OCI-LY3 (cell line): ENCODE data around the gene SULT1C4.

Source experiments
- H2AFZ ChIP-seq: fragments of 200-600, 300-600 bp; shearing (Covaris generic); 2 replicates; pipeline ENCODE4 v1.6.0; 2014; ENCODE audit warnings: antibody characterized with exemption, low read depth, low read length
- H3K27ac ChIP-seq: fragments of 200-600, 300-600 bp; sonication (generic); 2 replicates; pipeline ENCODE4 v1.5.1; 2014; ENCODE audit warnings: mild to moderate bottlenecking, low read length, moderate library complexity, mixed read lengths
- H3K27me3 ChIP-seq: fragments of 200-600, 300-600 bp; sonication (generic); 2 replicates; pipeline ENCODE4 v1.6.1; 2014; ENCODE audit warnings: low read depth, low read length, mixed read lengths
- H3K36me3 ChIP-seq: fragments of 200-600, 300-600 bp; sonication (generic); replicated peaks from 2 replicates; pipeline ENCODE3; 2014; ENCODE audit warnings: low read depth, low read length, mixed read lengths
- H3K4me1 ChIP-seq: fragments of 300-600, 200-600 bp; sonication (generic); 2 replicates; pipeline ENCODE4 v1.6.1; 2014; ENCODE audit warnings: low read length, mixed read lengths
- H3K4me2 ChIP-seq: fragments of 200-600, 300-600 bp; sonication (generic); 2 replicates; pipeline ENCODE4 v1.6.1; 2014; ENCODE audit warnings: low read length, mixed read lengths
- H3K4me3 ChIP-seq: fragments of 300-600, 200-600 bp; sonication (generic); 2 replicates; pipeline ENCODE4 v1.5.1; 2014; ENCODE audit warnings: antibody characterized with exemption, mild to moderate bottlenecking, low read length, moderate library complexity
- H3K79me2 ChIP-seq: fragments of 300-600, 200-600 bp; shearing (Covaris generic); 2 replicates; pipeline ENCODE4 v1.6.1; 2014; ENCODE audit warnings: mild to moderate bottlenecking, low read length, mixed read lengths
- H3K9ac ChIP-seq: fragments of 300-600, 200-600 bp; shearing (Covaris generic); 2 replicates; pipeline ENCODE4 v1.6.0; 2014; ENCODE audit warnings: mild to moderate bottlenecking, low read length, moderate library complexity
- H3K9me3 ChIP-seq: fragments of 200-600, 300-600 bp; shearing (Covaris generic); 2 replicates; pipeline ENCODE4 v1.6.1; 2014; ENCODE audit warnings: low read length, mixed read lengths; ENCODE audit not compliant: insufficient read depth
- H4K20me1 ChIP-seq: fragments of 200-600, 300-600 bp; sonication (generic); 2 replicates; pipeline ENCODE4 v1.6.1; 2016; ENCODE audit warnings: low read length, mixed read lengths; ENCODE audit not compliant: insufficient read depth
- CTCF ChIP-seq: fragments of 200-600, 300-600 bp; sonication (generic); IDR thresholded peaks from 2 replicates; pipeline ENCODE4 v1.5.1; 2014; ENCODE audit warnings: antibody characterized with exemption, low read length, low read depth
- EZH2phosphoT487 ChIP-seq: fragments of 200-600 bp; shearing (Covaris generic); IDR thresholded peaks from 2 replicates; pipeline ENCODE4 v1.6.1; 2018; ENCODE audit warnings: antibody characterized with exemption, mixed run types, low read depth

The SULT1C4 gene

GRCh38 chr2:108385411-108386071 lies 7.8 kb downstream of the SULT1C4 start:
- no peaks in the 10 kb centered on the region for H3K9me3 ChIP-seq
- no peak overlapping the region for H3K27ac ChIP-seq

GRCh38 chr2:108388045-108388444 lies 10.3 kb downstream of the SULT1C4 start:
- Histone ChIP-seq H3K27me3 (no peaks in the 10 kb centered on the region), H3K4me2 (no peak overlapping the region), H3K79me2 (no peaks in the 10 kb centered on the region), H3K36me3 (no peaks in the 10 kb centered on the region), H2AFZ (no peak overlapping the region), H3K9ac (no peak overlapping the region), H3K4me1 (peaks cover 9% of the 10 kb centered on the region), H3K4me3 (no peak overlapping the region), H3K27ac (no peak overlapping the region), H4K20me1 (no peaks in the 10 kb centered on the region), H3K9me3 (peaks cover 8% of the 10 kb centered on the region; the same call in 1 of the 2 replicates)
- no peak for TF ChIP-seq EZH2phosphoT487
- TF ChIP-seq CTCF, result no peak

More at GRCh38 chr2:108385411-108386071, 7.8 kb downstream of the SULT1C4 start:
- no peaks in the 10 kb centered on the region for H4K20me1 ChIP-seq
- no peak overlapping the region for H3K4me2 ChIP-seq
- no peak overlapping the region for H2AFZ ChIP-seq
- no peaks in the 10 kb centered on the region for H3K36me3 ChIP-seq
- H3K4me3 ChIP-seq, result no peak overlapping the region
- H3K27me3 ChIP-seq, result no peaks in the 10 kb centered on the region
- no peaks in the 10 kb centered on the region for H3K79me2 ChIP-seq
- H3K9ac ChIP-seq, result no peak overlapping the region
- H3K4me1 ChIP-seq, result peaks cover 9% of the 10 kb centered on the region
- TF ChIP-seq CTCF (no peak), EZH2phosphoT487 (no peak)

- Histone ChIP-seq H3K27me3 (no peaks in the 10 kb centered on the region), H3K9ac (no peak overlapping the region), H3K36me3 (no peaks in the 10 kb centered on the region), H3K79me2 (no peaks in the 10 kb centered on the region), H4K20me1 (no peaks in the 10 kb centered on the region), H3K4me3 (no peak overlapping the region), H3K27ac (no peak overlapping the region), H3K4me2 (no peak overlapping the region), H3K9me3 (peaks cover 12% of the 10 kb centered on the region; the same call in 1 of the 2 replicates), H2AFZ (no peak overlapping the region), H3K4me1 (0 out of 2 replicates have a peak, but pooled peaks cover 3% of the 10 kb centered on the region)
- TF ChIP-seq EZH2phosphoT487 (no peak), CTCF (no peak)
Measured at GRCh38 chr2:108390340-108390739, 12.6 kb downstream of the SULT1C4 start.

- Histone ChIP-seq H3K27ac (no peak overlapping the region), H2AFZ (no peak overlapping the region), H3K9me3 (peaks cover 12% of the 10 kb centered on the region; the same call in 1 of the 2 replicates), H3K9ac (no peak overlapping the region), H3K79me2 (no peaks in the 10 kb centered on the region), H3K27me3 (no peaks in the 10 kb centered on the region), H3K36me3 (no peaks in the 10 kb centered on the region), H3K4me2 (no peak overlapping the region), H3K4me3 (no peak overlapping the region), H3K4me1 (0 out of 2 replicates have a peak, but pooled peaks cover 2% of the 10 kb centered on the region), H4K20me1 (no peaks in the 10 kb centered on the region)
- TF ChIP-seq EZH2phosphoT487 (no peak), CTCF (no peak)
Measured at GRCh38 chr2:108392029-108392428, 14.3 kb downstream of the SULT1C4 start.
